Loucy (cell line): Measurements from ENCODE around the gene TOB2.

Experiments
- EZH2phosphoT487 ChIP-seq: fragments of 200-600 bp; IDR thresholded peaks from 2 replicates; pipeline ENCODE4 v1.6.1; 2018; ENCODE audit warnings: antibody characterized with exemption, mild to moderate bottlenecking, moderate library complexity, borderline replicate concordance
- TF ChIP-seq, protein P1 (sequence below): fragments of 200-600 bp; sonication (generic); conservative IDR thresholded peaks from 2 replicates; pipeline ENCODE4 v1.5.1; 2014; ENCODE audit warnings: mild to moderate bottlenecking, antibody characterized with exemption, low read length

DNA sequence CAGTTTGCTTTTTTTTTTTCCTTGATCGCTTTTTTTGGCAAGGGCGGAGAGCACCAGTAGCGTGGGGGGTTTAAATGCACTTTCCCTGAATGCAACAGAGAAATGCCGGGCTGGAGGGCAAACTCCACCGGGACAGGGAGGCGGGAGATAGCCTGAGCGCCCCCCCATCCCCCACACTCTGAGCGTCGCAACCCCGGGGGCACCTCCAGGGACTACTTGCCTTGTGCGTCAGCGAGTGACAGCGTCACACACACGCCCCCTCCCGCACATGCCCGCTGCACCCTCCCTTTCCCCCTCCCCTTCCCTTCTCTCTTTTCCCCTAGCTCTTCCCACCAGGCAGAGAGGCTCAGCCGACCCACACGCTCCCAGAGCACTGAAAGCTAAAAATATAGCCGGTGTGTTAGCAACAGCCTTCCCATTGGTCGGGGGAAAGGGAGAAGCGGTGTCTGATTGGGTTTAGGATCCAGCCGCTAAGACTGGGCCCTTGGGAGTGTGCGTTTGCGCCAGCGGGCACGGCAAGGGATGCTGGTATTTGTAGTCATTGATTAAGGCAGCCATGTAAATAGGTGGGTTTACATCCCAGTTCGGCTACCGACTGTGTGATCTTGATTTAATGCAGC, 1.7 kb upstream of the TOB2 start:
- TF ChIP-seq, protein P1, sequence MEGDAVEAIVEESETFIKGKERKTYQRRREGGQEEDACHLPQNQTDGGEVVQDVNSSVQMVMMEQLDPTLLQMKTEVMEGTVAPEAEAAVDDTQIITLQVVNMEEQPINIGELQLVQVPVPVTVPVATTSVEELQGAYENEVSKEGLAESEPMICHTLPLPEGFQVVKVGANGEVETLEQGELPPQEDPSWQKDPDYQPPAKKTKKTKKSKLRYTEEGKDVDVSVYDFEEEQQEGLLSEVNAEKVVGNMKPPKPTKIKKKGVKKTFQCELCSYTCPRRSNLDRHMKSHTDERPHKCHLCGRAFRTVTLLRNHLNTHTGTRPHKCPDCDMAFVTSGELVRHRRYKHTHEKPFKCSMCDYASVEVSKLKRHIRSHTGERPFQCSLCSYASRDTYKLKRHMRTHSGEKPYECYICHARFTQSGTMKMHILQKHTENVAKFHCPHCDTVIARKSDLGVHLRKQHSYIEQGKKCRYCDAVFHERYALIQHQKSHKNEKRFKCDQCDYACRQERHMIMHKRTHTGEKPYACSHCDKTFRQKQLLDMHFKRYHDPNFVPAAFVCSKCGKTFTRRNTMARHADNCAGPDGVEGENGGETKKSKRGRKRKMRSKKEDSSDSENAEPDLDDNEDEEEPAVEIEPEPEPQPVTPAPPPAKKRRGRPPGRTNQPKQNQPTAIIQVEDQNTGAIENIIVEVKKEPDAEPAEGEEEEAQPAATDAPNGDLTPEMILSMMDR, result no peak
- TF ChIP-seq EZH2phosphoT487, result no peak
